ENCODE results near the gene TOX2. TPM values are rescaled to one million over a fixed set of nuclear protein-coding genes. Genes with fewer than 3 reads are reported as not detected.

Gene TOX2
- total RNA-seq, 1 experiment from 2014 or later: 117 TPM

DNA sequence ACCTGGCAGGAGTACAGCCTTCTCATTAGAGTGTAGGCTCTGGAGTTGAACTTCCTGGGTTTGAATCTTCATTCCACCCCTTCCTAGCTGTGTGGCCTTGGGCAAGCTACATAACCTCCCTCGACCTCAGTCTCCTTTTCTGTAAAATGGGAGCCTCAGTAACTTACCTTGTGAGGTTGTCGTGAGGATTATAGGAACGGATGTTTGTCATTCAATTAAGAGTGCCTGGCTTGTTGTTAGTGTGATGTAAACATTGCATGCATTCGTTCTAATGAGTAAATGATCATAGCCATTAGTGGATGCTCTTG, 45.2 kb downstream of the TOX2 start:
- ChIA-PET POLR2A (ENCODE audit: low non-redundant PET) (interaction anchor here (1.1 kb wide), 1 partner anchor 503 kb away, joined by 4 read pairs; no protein-coding TSS in a partner anchor), CTCF (no interaction called here)
- no TSS peak for BruUV-seq (replicated peaks)
- Histone ChIP-seq H3K27ac (ENCODE audit: low read depth, low read length, poor library complexity, severe bottlenecking) (no peak overlapping the region), H3K36me3 (ENCODE audit: insufficient read depth, low read length, poor library complexity, severe bottlenecking) (peaks cover 6% of the 10 kb centered on the region), H3K27me3 (replicated peaks; ENCODE audit: insufficient read depth, low read depth, low read length, poor library complexity) (no peaks in the 10 kb centered on the region), H3K9me3 (ENCODE audit: low read depth, low read length, poor library complexity, severe bottlenecking) (no peaks in the 10 kb centered on the region), H3K4me1 (ENCODE audit: insufficient read depth, low read length, poor library complexity, severe bottlenecking) (peaks cover 45% of the 10 kb centered on the region), H3K4me3 (ENCODE audit: low read depth, low read length, poor library complexity, severe bottlenecking) (no peak overlapping the region)
- intact Hi-C loops (cut with micrococcal nuclease; ENCODE audit: unreplicated experiment): no loop called here
- no peak for DNase-seq (ENCODE audit: low spot score)
- no peak for TF ChIP-seq EZH2 (IDR thresholded peaks at IDR 0.05; ENCODE audit: borderline replicate concordance, low read depth, low read length, poor library complexity, severe bottlenecking)

DNA sequence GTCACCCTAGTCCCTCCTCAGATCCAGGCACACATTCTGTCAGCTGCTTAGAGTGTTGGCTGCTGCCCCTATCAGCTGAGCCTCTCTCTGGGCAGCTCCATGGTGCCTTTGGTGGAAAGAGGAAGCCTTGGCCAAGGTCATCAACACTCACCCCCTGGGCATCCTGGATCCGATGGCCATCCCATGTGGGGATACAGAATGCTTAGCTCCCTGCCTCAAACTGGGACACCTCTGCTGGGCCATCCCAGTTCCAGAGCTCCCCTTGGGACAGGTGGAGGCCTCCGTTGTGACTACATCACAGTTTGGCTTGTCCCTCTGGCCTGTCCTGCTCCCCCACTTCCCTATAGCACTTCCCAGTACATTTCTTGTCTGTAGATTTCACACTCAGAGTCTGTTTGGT, 45.6 kb downstream of the TOX2 start:
- BruUV-seq (replicated peaks): no TSS peak
- Histone ChIP-seq H3K36me3 (ENCODE audit: insufficient read depth, low read length, poor library complexity, severe bottlenecking) (peaks cover 6% of the 10 kb centered on the region), H3K27ac (ENCODE audit: low read depth, low read length, poor library complexity, severe bottlenecking) (no peak overlapping the region), H3K4me3 (ENCODE audit: low read depth, low read length, poor library complexity, severe bottlenecking) (no peak overlapping the region), H3K27me3 (replicated peaks; ENCODE audit: insufficient read depth, low read depth, low read length, poor library complexity) (no peaks in the 10 kb centered on the region), H3K4me1 (ENCODE audit: insufficient read depth, low read length, poor library complexity, severe bottlenecking) (peaks cover 45% of the 10 kb centered on the region), H3K9me3 (ENCODE audit: low read depth, low read length, poor library complexity, severe bottlenecking) (no peaks in the 10 kb centered on the region)
- CTCF ChIA-PET: no interaction called here
- no peak for TF ChIP-seq EZH2 (IDR thresholded peaks at IDR 0.05; ENCODE audit: borderline replicate concordance, low read depth, low read length, poor library complexity, severe bottlenecking)
- TF ChIP-seq, protein P1, sequence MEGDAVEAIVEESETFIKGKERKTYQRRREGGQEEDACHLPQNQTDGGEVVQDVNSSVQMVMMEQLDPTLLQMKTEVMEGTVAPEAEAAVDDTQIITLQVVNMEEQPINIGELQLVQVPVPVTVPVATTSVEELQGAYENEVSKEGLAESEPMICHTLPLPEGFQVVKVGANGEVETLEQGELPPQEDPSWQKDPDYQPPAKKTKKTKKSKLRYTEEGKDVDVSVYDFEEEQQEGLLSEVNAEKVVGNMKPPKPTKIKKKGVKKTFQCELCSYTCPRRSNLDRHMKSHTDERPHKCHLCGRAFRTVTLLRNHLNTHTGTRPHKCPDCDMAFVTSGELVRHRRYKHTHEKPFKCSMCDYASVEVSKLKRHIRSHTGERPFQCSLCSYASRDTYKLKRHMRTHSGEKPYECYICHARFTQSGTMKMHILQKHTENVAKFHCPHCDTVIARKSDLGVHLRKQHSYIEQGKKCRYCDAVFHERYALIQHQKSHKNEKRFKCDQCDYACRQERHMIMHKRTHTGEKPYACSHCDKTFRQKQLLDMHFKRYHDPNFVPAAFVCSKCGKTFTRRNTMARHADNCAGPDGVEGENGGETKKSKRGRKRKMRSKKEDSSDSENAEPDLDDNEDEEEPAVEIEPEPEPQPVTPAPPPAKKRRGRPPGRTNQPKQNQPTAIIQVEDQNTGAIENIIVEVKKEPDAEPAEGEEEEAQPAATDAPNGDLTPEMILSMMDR (conservative IDR thresholded peaks at IDR 0.05; ENCODE audit: low read depth, low read length): no peak
- no peak for DNase-seq (ENCODE audit: low spot score)
- intact Hi-C loops (cut with micrococcal nuclease; ENCODE audit: unreplicated experiment): no loop called here
- POLR2A ChIA-PET (ENCODE audit: low non-redundant PET): interaction anchor here (1.1 kb wide), 1 partner anchor 503 kb away, joined by 4 read pairs; no protein-coding TSS in a partner anchor

DNA sequence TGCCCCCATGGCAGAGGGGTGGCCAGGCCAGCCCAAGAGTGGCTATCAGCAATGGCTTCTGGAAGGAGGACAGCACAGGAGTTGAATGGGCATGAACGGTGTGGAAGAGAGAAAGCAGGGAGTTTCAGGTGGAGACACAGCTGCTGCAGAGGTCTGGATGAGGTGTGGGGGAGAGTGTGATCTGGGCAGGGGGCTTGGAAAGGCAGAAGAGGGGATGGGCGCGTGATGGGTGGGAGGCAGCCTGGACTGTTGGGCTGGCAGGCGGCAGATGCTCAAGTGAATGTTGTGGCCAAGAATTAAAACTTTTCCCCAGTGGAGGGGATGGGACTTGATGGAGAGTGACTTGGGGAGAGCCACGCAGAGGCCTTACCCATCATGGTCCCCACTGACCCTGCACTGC, 46.5 kb downstream of the TOX2 start:
- Histone ChIP-seq H3K36me3 (ENCODE audit: insufficient read depth, low read length, poor library complexity, severe bottlenecking) (peaks cover 6% of the 10 kb centered on the region), H3K9me3 (ENCODE audit: low read depth, low read length, poor library complexity, severe bottlenecking) (no peaks in the 10 kb centered on the region), H3K27ac (ENCODE audit: low read depth, low read length, poor library complexity, severe bottlenecking) (no peak overlapping the region), H3K4me3 (ENCODE audit: low read depth, low read length, poor library complexity, severe bottlenecking) (no peak overlapping the region), H3K27me3 (replicated peaks; ENCODE audit: insufficient read depth, low read depth, low read length, poor library complexity) (no peaks in the 10 kb centered on the region), H3K4me1 (ENCODE audit: insufficient read depth, low read length, poor library complexity, severe bottlenecking) (peaks cover 44% of the 10 kb centered on the region)
- intact Hi-C loops (cut with micrococcal nuclease; ENCODE audit: unreplicated experiment): no loop called here
- POLR2A ChIA-PET (ENCODE audit: low non-redundant PET): no interaction called here
- no TSS peak for BruUV-seq (replicated peaks)
- TF ChIP-seq EZH2 (IDR thresholded peaks at IDR 0.05; ENCODE audit: borderline replicate concordance, low read depth, low read length, poor library complexity, severe bottlenecking): no peak
- TF ChIP-seq, protein P1 (conservative IDR thresholded peaks at IDR 0.05; ENCODE audit: low read depth, low read length): no peak
- DNase-seq (ENCODE audit: low spot score): no peak
- CTCF ChIA-PET: no interaction called here

All from A673 (cell line).